CD4-positive, alpha-beta T cell treated with Interleukin-10 for 1 hour (primary cell): ENCODE data around the gene RNF169.
"Not testable (repeated sequence)": the region's sequence is repeated elsewhere in the genome, so short reads cannot be mapped to it uniquely, and the experiment has no call there.

Source experiments
- DNase-seq: peaks from one replicate; pipeline ENCODE4 v3.0.0-alpha.2; 2020

The RNF169 gene

DNA sequence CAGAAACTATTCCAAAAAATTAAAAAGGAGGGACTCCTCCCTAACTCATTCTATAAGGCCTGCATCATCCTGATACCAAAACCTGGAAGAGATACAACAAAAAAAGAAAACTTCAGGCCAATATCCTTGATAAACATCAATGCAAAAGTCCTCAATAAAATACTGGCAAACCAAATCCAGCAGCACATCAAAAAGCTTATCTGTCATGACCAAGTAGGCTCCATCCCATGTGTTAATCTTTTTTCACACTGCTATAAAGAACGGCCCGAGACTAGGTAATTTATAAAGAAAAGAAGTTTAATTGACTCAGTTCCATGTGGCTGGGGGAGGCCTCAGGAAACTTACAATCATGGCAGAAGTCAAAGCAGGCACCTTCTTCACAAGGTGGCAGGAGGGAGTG, 76.9 kb downstream of the RNF169 start:
- DNase-seq, result not testable (repeated sequence)

DNA sequence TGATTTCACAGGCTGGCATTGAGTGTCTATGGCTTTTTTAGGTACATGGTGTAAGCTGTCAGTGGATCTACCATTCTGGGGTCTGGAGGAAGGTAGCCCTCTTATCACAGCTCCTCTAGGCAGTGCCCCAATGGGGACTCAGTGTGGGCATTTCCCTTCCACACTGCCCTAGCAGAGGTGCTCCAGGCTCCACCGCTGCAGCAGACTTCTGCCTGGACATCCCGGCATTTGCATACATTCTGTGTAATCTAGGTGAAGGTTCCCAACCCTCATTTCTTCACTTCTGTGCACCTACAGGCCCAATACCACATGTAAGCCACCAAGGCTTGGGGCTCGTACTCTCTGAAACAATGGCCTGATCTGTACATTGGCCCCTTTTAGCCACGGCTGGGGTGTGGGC, 78.3 kb downstream of the RNF169 start:
- no peak for DNase-seq

- no peak for DNase-seq
Observed at GRCh38 chr11:74837191-74837590, 88.5 kb downstream of the RNF169 start.

GRCh38 chr11:74838188-74838587, 89.5 kb downstream of the RNF169 start:
- DNase-seq, result no peak

GRCh38 chr11:74839446-74839845, 90.8 kb downstream of the RNF169 start:
- DNase-seq, result no peak

DNA sequence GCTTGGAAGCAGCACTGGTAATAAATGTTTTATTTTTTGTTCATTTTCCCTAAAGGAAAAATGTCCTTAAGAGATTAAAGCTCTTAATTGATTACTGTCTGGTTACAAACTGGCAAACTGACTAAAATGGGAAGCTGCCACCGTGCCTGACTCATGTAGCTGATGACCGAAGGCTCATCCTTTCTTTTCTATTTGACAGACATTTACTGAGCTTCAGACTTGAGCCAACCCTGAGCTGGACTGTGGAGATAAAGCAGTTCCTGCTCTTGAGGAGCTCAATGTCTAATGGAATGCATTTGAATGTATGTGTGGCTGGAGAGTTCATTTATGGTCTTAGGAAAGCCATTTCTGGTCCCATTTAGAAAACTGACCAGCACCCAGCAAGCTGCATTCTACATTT, 91.3 kb downstream of the RNF169 start:
- DNase-seq, result no peak

DNA sequence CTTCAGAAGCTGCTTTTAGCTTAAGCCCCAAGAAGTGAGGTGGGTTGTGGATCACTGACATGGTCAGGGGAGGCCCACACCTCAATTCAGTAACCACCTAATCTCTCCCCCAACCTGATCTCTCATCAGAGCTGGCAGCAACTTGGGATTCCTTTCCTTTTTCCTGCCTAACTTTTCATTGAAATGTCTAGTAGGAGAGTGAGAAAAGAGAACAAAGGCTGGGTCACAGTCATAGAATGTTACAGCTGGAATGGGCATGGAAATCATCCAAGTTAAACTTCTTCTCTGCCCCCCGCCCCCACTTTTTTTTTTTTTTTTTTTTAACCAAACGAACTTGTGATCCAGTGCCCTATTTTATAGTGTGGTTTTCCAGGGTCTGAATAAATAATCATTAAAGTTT, 91.8 kb downstream of the RNF169 start:
- no peak for DNase-seq

GRCh38 chr11:74842967-74843366, 94.3 kb downstream of the RNF169 start:
- DNase-seq, result no peak

GRCh38 chr11:74844072-74844471, 95.4 kb downstream of the RNF169 start:
- no peak for DNase-seq

DNA sequence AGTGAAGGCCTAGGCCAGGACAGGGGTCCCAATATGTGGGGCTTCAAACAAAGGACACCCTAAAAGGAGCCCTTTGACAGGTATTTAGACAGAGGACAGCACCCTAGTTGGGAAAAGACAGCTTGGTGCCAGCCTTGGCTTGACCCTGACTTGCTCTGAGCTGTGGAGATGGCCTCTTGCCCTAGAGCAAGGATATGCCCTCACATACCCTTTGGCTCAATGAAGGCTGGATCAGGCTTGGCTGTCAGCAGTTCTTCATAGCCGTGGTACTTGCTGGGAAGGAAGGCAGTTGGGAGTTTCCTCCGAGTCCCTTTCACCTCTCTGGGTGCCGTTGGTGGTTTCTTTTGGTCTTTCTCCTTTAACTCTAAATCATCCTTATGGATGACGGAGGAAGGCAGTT, 96.2 kb downstream of the RNF169 start:
- no peak for DNase-seq

DNA sequence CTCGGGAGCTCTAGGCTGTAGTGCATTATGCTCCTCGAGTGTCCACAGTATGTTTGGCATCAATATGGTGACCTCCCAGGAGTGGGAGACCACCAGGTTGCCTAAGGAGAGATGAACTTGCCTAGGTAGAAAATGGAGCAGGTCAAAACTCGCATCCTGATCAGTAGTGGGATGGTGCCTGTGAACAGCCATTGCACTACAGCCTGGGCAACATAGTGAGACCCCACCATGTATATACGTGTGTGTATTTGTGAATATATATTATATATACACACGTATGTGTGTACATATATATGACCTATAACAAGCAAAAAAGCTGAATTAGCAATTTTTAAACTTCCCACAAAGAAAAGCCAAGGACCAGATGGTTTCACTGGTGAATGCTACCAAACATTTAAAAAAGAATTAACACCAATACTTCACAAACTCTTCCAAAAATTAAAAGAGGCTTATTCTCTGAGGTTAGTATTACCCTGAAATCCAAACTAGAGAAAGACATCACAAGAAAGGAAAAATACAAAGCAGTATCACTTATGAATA, 97.4 kb downstream of the RNF169 start:
- no peak for DNase-seq

GRCh38 chr11:74846770-74847169, 98.1 kb downstream of the RNF169 start:
- no peak for DNase-seq

GRCh38 chr11:74847395-74847794, 98.7 kb downstream of the RNF169 start:
- DNase-seq, result no peak

DNA sequence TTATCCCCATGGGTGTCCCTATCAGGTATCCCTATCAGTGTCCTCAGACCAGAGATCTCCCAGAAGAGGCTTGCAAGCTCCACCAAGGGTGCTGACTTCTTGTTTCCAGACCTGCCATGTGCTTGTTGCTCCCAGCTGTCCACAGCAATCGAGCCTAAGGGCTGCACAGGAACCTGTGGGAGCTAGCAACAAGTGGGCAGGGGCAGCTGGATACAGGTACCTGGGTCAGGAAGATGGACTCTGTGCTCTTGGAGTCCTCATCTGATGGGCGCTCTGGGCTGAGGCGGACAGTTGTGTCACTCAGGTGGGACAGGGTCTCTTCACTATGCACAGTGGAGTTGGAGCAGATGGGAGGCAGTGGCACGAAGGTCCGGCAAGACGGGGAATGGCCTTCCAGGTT, 99.2 kb downstream of the RNF169 start:
- no peak for DNase-seq

- no peak for DNase-seq
Observed at GRCh38 chr11:74849525-74850391, 101.1 kb downstream of the RNF169 start.

GRCh38 chr11:74853223-74853622, 104.6 kb downstream of the RNF169 start:
- no peak for DNase-seq

DNA sequence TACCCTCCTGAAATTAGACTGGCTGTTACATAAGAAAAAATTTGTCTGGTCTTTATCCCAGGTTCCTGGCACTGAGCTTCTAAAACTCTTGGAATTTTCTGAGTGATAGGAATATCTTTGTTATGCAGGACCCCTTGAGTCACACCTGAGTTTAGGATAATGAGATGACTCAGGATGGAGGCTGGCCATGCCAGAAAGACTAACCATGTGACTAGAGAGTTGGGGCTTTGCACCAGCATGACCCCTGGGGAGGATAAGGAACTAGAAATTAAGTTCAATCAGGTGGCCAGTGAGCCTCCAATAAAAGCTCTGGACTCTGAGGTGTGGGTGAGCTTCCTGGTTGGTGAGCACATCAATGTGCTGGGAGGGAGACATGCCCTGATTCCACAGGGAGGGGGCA, 112.1 kb downstream of the RNF169 start:
- DNase-seq, result no peak

GRCh38 chr11:74863410-74863809, 114.8 kb downstream of the RNF169 start:
- DNase-seq, result no peak

DNA sequence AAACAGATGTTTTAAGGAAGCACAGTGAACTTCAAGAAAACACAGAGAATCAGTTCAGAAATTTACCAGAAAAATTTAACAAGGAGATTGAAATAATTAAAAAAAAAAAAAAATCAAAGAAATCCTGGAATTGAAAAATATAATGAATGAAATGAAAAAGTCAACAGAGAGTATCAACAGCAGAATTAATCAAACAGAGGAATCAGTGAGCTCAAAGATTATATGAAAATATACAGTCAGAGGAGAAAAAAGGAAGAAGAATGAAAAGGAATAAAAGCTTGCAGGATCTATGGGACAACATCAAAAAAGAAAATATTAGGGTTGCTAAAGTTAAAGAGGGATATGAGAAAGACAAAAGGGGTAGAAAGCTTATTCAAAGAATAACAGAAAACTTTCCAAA, 117.9 kb downstream of the RNF169 start:
- no peak for DNase-seq

GRCh38 chr11:74870485-74870884, 121.8 kb downstream of the RNF169 start:
- DNase-seq, result peak; percentile 33

- DNase-seq, result no peak
Observed at GRCh38 chr11:74871037-74871436, 122.4 kb downstream of the RNF169 start.

DNA sequence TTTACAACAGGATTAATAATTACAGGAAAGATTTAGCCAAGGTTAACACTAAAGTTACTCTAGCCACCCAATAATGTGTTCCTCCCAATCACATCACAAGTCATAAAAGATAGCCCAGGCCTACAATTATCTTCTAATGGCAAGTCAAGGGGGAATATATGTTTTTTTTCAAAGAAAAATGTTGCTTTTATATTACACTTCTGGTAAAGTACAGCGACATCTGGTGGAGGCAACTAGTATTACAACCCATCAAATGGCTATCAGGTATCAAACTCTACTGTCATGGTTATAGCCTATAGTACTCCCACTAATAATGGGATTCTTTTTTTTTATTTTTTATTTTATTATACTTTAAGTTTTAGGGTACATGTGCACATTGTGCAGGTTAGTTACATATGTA, 128.5 kb downstream of the RNF169 start:
- no peak for DNase-seq
